GM19455 (cell line): ENCODE data around the gene SRXN1.

Experiments
- ATAC-seq: cut with Tn5 transposase; IDR thresholded peaks from one replicate; pipeline ENCODE4 v1.9.1; 2021; ENCODE audit not compliant: unreplicated experiment

SRXN1 gene

GRCh38 chr20:637559-637958 lies 15.4 kb downstream of the SRXN1 start:
- no peak for ATAC-seq

GRCh38 chr20:635893-636338 lies 17.1 kb downstream of the SRXN1 start:
- no peak for ATAC-seq

GRCh38 chr20:635028-635892 lies 17.7 kb downstream of the SRXN1 start:
- ATAC-seq = no peak

GRCh38 chr20:634148-634925 lies 18.7 kb downstream of the SRXN1 start:
- no peak for ATAC-seq

- no peak for ATAC-seq
These were observed 21.9 kb downstream of the SRXN1 start for GRCh38 chr20:631101-631500.

- ATAC-seq = no peak
These were observed 26.4 kb downstream of the SRXN1 start for GRCh38 chr20:626579-626978.

GRCh38 chr20:625360-625932 lies 27.6 kb downstream of the SRXN1 start:
- no peak for ATAC-seq

- no peak for ATAC-seq
These were observed 29.3 kb downstream of the SRXN1 start for GRCh38 chr20:623704-624103.

GRCh38 chr20:623021-623420 lies 30.0 kb downstream of the SRXN1 start:
- no peak for ATAC-seq

GRCh38 chr20:622161-622560 lies 30.8 kb downstream of the SRXN1 start:
- no peak for ATAC-seq

GRCh38 chr20:621125-621756 lies 31.8 kb downstream of the SRXN1 start:
- no peak for ATAC-seq

- no peak for ATAC-seq
These were observed 32.8 kb downstream of the SRXN1 start for GRCh38 chr20:620246-620645.

- ATAC-seq = no peak
These were observed 34.0 kb downstream of the SRXN1 start for GRCh38 chr20:618980-619379.

GRCh38 chr20:617934-618690 lies 34.9 kb downstream of the SRXN1 start:
- no peak for ATAC-seq

- ATAC-seq = no peak
These were observed 37.5 kb downstream of the SRXN1 start for GRCh38 chr20:615514-615913.

GRCh38 chr20:611843-612185 lies 41.2 kb downstream of the SRXN1 start:
- ATAC-seq = no peak

- no peak for ATAC-seq
These were observed 41.8 kb downstream of the SRXN1 start for GRCh38 chr20:611047-611842.

- no peak for ATAC-seq
These were observed 42.6 kb downstream of the SRXN1 start, which contains the start of gene TCF15 for GRCh38 chr20:610130-611046. Gene TCF15, minus strand, starts transcription at chr20:610309. Its CDS starts 72 bp downstream, at chr20:610237.
